OCI-LY7 (cell line): ENCODE data around the gene TTC33.

Experiments used
- CTCF ChIP-seq: fragments of 200-600 bp; sonication (generic); conservative IDR thresholded peaks from 2 replicates; pipeline ENCODE4 v1.5.1; 2014; ENCODE audit warnings: mild to moderate bottlenecking, antibody characterized with exemption, low read length, moderate library complexity, mixed read lengths
- EZH2phosphoT487 ChIP-seq: fragments of 200-600 bp; sonication (generic); IDR thresholded peaks from 2 replicates; pipeline ENCODE4 v1.6.1; 2018; ENCODE audit warnings: low read depth, borderline replicate concordance, mild to moderate bottlenecking, mixed run types, antibody characterized with exemption, low read length, moderate library complexity, mixed read lengths

- TF ChIP-seq CTCF (no peak), EZH2phosphoT487 (no peak)
Observed at GRCh38 chr5:40549616-40550015, 206.1 kb downstream of the TTC33 start.
